K562 (cell line): Measurements from ENCODE around the gene MPG. TPM values are rescaled to one million over a fixed set of nuclear protein-coding genes. Genes with fewer than 3 reads are reported as not detected.

Experiments
- ATF1 ChIP-seq, 2 experiments: fragments of 450-650 bp in 1 of 2; IDR thresholded peaks; 2 replicates each; pipeline ENCODE4 v1.6.1; 2016; ENCODE audit warnings: missing compliant biosample characterization in 1 of 2, missing genetic modification characterization in 1 of 2
- BCLAF1 ChIP-seq, 2 experiments: fragments of 450-650 bp in 1 of 2; IDR thresholded peaks; 2 replicates each; pipeline ENCODE4 v1.6.1; 2011 to 2017; ENCODE audit warnings: low read depth in 2 of 2, antibody characterized with exemption in 1 of 2, borderline replicate concordance in 1 of 2, low read length in 1 of 2, mild to moderate bottlenecking in 1 of 2, mixed read lengths in 1 of 2; ENCODE audit not compliant: control insufficient read depth in 1 of 2
- CAMTA2 ChIP-seq: fragments of 250-450 bp; sonication (Bioruptor Pico); conservative IDR thresholded peaks from 2 replicates; pipeline ENCODE4 v1.5.1; 2022
- ERF ChIP-seq: fragments of 450-650 bp; formaldehyde crosslinking; IDR thresholded peaks from 2 replicates; pipeline ENCODE4 v1.4.0; 2020; ENCODE audit warnings: mild to moderate bottlenecking, mixed read lengths
- FOXA3 ChIP-seq, 2 experiments: fragments of 450-650 bp in 1 of 2; sonication (generic) in 1 of 2; formaldehyde crosslinking; IDR thresholded peaks in 1 of 2; conservative IDR thresholded peaks in 1 of 2; 2 replicates each; pipeline versions ENCODE4 v1.4.0 to v1.8.0; 2020 to 2022; ENCODE audit warnings: mild to moderate bottlenecking in 2 of 2, missing genetic modification reagents in 1 of 2
- KDM1A ChIP-seq, 2 experiments: fragments of 450-650 bp; IDR thresholded peaks; 2 replicates each; pipeline ENCODE4 v1.6.1; 2016; ENCODE audit warnings: mild to moderate bottlenecking in 2 of 2
- L3MBTL2 ChIP-seq: fragments of 450-650 bp; IDR thresholded peaks from 2 replicates; pipeline ENCODE4 v1.6.1; 2016; ENCODE audit warnings: mild to moderate bottlenecking, moderate library complexity
- MBD2 ChIP-seq: sonication (generic); IDR thresholded peaks from 2 replicates; pipeline ENCODE4 v1.6.1; 2016; ENCODE audit warnings: low read depth, borderline replicate concordance
- MTF1 ChIP-seq: fragments of 250-450 bp; sonication (Bioruptor Pico); IDR thresholded peaks from 2 replicates; pipeline ENCODE4 v1.9.0; 2021; ENCODE audit warnings: moderate library complexity, mild to moderate bottlenecking, inconsistent platforms, borderline replicate concordance
- SAFB ChIP-seq: fragments of 200-400 bp; formaldehyde crosslinking; IDR thresholded peaks from 2 replicates; pipeline ENCODE4 v1.6.1; 2017; ENCODE audit warnings: low read depth, low read length, borderline replicate concordance
- STAT5A ChIP-seq: IDR thresholded peaks from 2 replicates; pipeline ENCODE4 v1.6.1; 2012; ENCODE audit warnings: low read length, inconsistent platforms, borderline replicate concordance
- STAT6 ChIP-seq: sonication (generic); formaldehyde crosslinking; IDR thresholded peaks from 2 replicates; pipeline ENCODE4 v1.8.1; 2023; ENCODE audit warnings: mild to moderate bottlenecking, missing genetic modification reagents
- TGIF2 ChIP-seq: sonication (generic); formaldehyde crosslinking; IDR thresholded peaks from 2 replicates; pipeline ENCODE4 v1.8.1; 2022; ENCODE audit warnings: mild to moderate bottlenecking, missing genetic modification reagents, moderate library complexity
- ZBTB34 ChIP-seq: fragments of 250-450 bp; sonication (Bioruptor Pico); IDR thresholded peaks from 2 replicates; pipeline ENCODE4 v1.8.0; 2021; ENCODE audit warnings: mild to moderate bottlenecking, moderate library complexity
- ZBTB49 ChIP-seq: sonication (generic); formaldehyde crosslinking; IDR thresholded peaks from 2 replicates; pipeline ENCODE4 v1.8.0; 2022; ENCODE audit warnings: missing genetic modification reagents, mild to moderate bottlenecking, borderline replicate concordance
- ZBTB9 ChIP-seq: fragments of 450-650 bp; formaldehyde crosslinking; IDR thresholded peaks from 2 replicates; pipeline ENCODE4 v1.4.0; 2020; ENCODE audit warnings: mild to moderate bottlenecking, moderate library complexity
- polyA plus RNA-seq, 8 experiments: library from polyadenylated mRNA; depleted of rRNA in 4 of 8; stranded (reverse) in 5 of 8; unstranded in 3 of 8; fragments of >200 nt; fragmentation: Nextera tagmentation in 2 of 8; fragmentation: Illumina TruSeq in 1 of 8; extraction: Ambion mirVana in 2 of 8; extraction: Trizol in 1 of 8; gene quantifications; 2 replicates each; pipeline versions ENCODE4 v1.2.1 to v1.2.3, GENCODE V29; 2011 to 2014; ENCODE audit warnings: inconsistent platforms in 1 of 8, missing spikeins in 1 of 8
- total RNA-seq, 7 experiments: library from RNA; depleted of rRNA in 6 of 7; stranded (reverse); fragments of >200 nt in 6 of 7; fragmentation: Illumina TruSeq in 2 of 7; extraction: Trizol in 2 of 7; gene quantifications; 2 replicates each; pipeline versions ENCODE4 v1.2.1 to v1.2.3, GENCODE V29; 2011 to 2021; ENCODE audit warnings: low replicate concordance in 1 of 7

MPG gene
- total and polyA plus RNA-seq, 9 of the 15 experiments (the other 6 are each of a cell fraction or from before 2014, with no cell fraction given), result 0.42 to 226 (median 36.2) TPM

- TF ChIP-seq STAT5A, result peak; percentile 38; the same call in 1 of the 2 replicates
- TF ChIP-seq CAMTA2 (CRISPR knock-in tag), result no peak
- no peak for TF ChIP-seq FOXA3 (CRISPR knock-in tag; conservative IDR thresholded peaks at IDR 0.05 in 1 of 2, IDR thresholded peaks at IDR 0.05 in 1 of 2)
- no peak for TF ChIP-seq ZBTB9
- no peak for TF ChIP-seq L3MBTL2
- TF ChIP-seq KDM1A (IDR thresholded peaks at IDR 0.05), result peak in 1 of 2 experiments; percentile 7; a peak in 1 of 4 replicates
- no peak for TF ChIP-seq TGIF2 (CRISPR knock-in tag)
- no peak for TF ChIP-seq SAFB
- no peak for TF ChIP-seq ATF1 (CRISPR knock-in tag; IDR thresholded peaks at IDR 0.05)
- no peak for TF ChIP-seq ATF1 (tag; IDR thresholded peaks at IDR 0.05)
- TF ChIP-seq BCLAF1 (IDR thresholded peaks at IDR 0.05; ENCODE audit: borderline replicate concordance in 1 of 2, control insufficient read depth in 1 of 2, low read depth in 2 of 2, low read length in 1 of 2), result no peak
- no peak for TF ChIP-seq ZBTB34 (CRISPR knock-in tag)
- TF ChIP-seq MBD2, result no peak; the same call in 1 of the 2 replicates
- no peak for TF ChIP-seq ZBTB49 (CRISPR knock-in tag)
- TF ChIP-seq MTF1 (CRISPR knock-in tag), result no peak
- TF ChIP-seq STAT6, result no peak
- TF ChIP-seq ERF (CRISPR knock-in tag), result no peak
These were observed 26.9 kb downstream of the MPG start (continued) for GRCh38 chr16:104928-105327.
